Astrocyte of the spinal cord (primary cell): Measurements from ENCODE around the gene GPR89B.

Experiments
- DNase-seq: peaks from one replicate; pipeline ENCODE4 v3.0.0; 2011; ENCODE audit warnings: low read depth, low spot score
- H3K4me3 ChIP-seq: 2 replicates; pipeline ENCODE4 v1.5.1; 2011; ENCODE audit warnings: low read depth, mild to moderate bottlenecking, low read length, moderate library complexity
- in situ Hi-C: cut with HindIII; loops from 2 replicates; pipeline ENCODE4 v1.10.0; 2017; ENCODE audit warnings: low sequenced_read_pairs
- TF ChIP-seq, protein P1 (sequence below): IDR thresholded peaks from 2 replicates; pipeline ENCODE4 v1.5.1; 2012; ENCODE audit warnings: low read depth, mild to moderate bottlenecking, low read length, inconsistent platforms

GPR89B gene

DNA sequence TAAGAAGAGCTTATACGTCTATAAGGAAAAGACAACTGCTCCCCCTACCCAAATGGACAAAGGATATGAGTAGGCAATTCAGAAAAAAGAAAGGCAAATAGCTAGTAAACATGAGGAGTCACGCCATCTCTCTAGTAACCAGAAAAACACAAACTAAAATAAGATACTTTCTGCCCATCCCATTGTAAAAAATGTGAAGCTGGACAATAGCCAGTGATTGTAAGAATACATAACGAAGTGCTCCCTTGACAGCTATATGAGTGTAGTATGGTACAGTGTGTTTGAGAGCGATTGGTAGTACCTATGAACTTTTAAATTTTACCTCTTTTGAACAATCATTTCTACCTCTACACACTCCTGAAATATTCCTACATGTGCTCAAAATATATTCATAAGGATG lies 33.1 kb upstream of the GPR89B start:
- no peak for DNase-seq
- in situ Hi-C loops = no loop called here
- H3K4me3 ChIP-seq = no peak overlapping the region
- TF ChIP-seq, protein P1, sequence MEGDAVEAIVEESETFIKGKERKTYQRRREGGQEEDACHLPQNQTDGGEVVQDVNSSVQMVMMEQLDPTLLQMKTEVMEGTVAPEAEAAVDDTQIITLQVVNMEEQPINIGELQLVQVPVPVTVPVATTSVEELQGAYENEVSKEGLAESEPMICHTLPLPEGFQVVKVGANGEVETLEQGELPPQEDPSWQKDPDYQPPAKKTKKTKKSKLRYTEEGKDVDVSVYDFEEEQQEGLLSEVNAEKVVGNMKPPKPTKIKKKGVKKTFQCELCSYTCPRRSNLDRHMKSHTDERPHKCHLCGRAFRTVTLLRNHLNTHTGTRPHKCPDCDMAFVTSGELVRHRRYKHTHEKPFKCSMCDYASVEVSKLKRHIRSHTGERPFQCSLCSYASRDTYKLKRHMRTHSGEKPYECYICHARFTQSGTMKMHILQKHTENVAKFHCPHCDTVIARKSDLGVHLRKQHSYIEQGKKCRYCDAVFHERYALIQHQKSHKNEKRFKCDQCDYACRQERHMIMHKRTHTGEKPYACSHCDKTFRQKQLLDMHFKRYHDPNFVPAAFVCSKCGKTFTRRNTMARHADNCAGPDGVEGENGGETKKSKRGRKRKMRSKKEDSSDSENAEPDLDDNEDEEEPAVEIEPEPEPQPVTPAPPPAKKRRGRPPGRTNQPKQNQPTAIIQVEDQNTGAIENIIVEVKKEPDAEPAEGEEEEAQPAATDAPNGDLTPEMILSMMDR = no peak

DNA sequence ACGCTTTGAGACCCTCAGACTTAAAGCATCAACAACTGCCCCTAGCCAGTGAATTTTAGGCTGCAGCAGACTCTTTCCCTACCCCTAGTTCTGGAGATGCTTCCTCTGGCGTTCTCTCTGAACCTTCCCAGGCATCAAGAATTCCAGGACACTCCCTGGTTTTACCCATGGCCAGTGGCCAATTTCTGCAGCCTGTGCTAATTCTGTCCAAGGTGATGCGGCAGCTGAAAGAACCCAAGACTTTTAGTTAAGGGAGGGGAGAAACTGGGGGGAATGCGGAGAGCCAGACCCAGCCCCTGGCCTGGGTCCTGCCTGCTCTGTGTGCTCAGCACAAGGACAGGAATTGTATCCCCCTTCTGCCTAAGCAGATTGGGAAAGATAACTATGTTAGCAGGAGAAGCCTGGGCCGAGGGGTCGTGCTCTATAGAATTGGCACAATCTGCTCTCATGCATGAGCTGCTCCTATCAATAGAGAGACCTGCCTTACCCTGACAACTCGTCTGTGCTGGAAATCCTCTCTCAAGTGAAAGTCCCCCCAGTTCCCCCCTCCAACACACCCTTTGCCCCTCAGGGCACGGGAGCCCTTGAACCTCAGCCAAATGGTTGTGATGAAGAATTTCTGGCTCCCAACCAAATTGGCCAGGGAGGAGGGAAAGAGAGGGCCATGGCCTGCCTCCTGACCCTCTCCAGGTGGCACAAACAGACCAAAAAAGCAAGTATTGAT lies 31.0 kb upstream of the GPR89B start:
- H3K4me3 ChIP-seq = no peak overlapping the region
- in situ Hi-C loops = no loop called here
- TF ChIP-seq, protein P1 = no peak
- no peak for DNase-seq

DNA sequence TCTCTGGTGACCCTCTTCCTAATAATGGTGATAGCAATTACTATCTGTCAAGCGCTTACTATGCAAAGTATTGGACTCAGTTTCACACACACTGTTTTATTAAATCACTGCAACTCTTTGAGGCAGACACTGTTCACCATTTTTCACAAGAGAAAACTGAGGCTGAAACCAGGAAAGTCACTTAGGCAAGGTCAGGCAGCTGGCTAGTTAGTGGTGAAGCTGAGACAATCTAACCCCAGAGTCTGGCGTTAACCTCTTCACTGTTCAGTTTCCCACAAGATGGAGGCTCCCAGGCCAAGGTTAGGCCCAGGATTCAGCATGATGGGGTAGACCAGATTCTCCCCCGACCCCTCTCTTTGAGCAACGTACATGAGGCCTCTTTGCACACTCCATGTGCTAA lies 30.4 kb upstream of the GPR89B start:
- in situ Hi-C loops = no loop called here
- no peak overlapping the region for H3K4me3 ChIP-seq
- no peak for DNase-seq
- TF ChIP-seq, protein P1 = no peak

DNA sequence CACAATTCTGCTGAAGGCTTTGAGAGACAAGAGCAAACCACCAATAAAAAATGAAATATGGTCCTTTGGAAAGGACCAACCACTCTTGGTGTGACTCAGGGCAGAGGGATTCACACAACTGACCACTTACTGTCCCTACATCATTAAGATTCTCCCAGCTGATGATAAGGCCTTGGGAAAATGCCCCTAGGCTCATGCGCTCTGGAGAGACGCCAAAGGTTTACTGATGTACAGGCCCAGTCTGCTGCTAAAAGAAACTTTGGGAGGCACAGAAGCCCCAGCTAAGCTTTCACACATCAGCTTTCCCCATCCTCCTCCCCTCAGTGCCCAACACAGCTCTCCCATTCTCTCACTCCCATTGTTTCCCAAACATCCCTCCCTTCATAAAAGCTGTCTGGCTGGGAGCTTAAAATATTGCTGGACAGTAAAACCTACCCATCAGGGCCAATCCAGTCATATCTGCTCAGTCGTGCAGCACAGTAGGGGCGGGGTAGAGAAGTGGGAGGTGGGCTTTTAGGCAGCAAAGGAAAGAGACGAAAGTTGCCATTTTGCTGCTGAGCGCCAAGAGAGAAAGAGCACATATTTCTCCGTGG lies 25.9 kb upstream of the GPR89B start, which contains the start of gene GJA8:
Gene GJA8 (plus strand): TSS at position 543 of the 593 bp plus-strand sequence. CDS start 5,161 bp downstream, outside the sequence.
- in situ Hi-C loops = no loop called here
- TF ChIP-seq, protein P1 = no peak
- DNase-seq = no peak
- no peak within 1 kb of the TSS for H3K4me3 ChIP-seq

DNA sequence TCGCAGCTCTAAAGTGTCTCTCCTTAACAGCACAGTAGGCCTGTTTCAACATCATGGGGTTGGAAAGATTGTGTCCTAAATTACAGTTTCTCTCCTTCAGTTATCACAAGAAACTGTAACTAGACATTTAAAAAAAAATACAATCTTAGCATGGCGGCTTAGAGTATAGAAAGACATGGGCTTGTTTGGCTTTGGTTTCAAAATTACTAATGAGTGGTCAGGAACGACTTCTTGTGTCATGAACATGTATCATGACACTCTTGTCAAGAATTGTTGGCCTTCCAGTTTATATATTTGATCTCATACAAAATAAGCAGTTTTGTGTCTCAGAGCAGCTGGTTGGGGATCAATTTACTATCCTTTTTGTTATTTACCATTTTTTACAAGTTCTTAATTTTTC lies 23.5 kb upstream of the GPR89B start:
- no peak for DNase-seq
- H3K4me3 ChIP-seq = no peak overlapping the region
- in situ Hi-C loops = no loop called here
- TF ChIP-seq, protein P1 = no peak

DNA sequence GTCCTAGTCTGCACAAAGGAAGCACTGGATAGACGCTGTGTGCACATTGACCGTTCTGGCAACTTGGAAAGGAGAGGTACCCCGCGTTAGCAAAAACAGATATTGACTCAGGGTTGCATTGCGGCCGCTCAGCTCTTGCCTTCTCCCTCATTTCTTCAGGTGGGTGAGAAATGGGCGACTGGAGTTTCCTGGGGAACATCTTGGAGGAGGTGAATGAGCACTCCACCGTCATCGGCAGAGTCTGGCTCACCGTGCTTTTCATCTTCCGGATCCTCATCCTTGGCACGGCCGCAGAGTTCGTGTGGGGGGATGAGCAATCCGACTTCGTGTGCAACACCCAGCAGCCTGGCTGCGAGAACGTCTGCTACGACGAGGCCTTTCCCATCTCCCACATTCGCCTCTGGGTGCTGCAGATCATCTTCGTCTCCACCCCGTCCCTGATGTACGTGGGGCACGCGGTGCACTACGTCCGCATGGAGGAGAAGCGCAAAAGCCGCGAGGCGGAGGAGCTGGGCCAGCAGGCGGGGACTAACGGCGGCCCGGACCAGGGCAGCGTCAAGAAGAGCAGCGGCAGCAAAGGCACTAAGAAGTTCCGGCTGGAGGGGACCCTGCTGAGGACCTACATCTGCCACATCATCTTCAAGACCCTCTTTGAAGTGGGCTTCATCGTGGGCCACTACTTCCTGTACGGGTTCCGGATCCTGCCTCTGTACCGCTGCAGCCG lies 20.3 kb upstream of the GPR89B start:
- no peak overlapping the region for H3K4me3 ChIP-seq
- in situ Hi-C loops = no loop called here
- no peak for DNase-seq
- TF ChIP-seq, protein P1 = no peak
